HG03520 (cell line): ENCODE measurements around the gene KDM3A.

Source experiments
- ATAC-seq: cut with Tn5 transposase; IDR thresholded peaks from one replicate; pipeline ENCODE4 v1.9.1; 2021; ENCODE audit warnings: mild to moderate bottlenecking, moderate library complexity; ENCODE audit not compliant: unreplicated experiment

Gene KDM3A, protein sequence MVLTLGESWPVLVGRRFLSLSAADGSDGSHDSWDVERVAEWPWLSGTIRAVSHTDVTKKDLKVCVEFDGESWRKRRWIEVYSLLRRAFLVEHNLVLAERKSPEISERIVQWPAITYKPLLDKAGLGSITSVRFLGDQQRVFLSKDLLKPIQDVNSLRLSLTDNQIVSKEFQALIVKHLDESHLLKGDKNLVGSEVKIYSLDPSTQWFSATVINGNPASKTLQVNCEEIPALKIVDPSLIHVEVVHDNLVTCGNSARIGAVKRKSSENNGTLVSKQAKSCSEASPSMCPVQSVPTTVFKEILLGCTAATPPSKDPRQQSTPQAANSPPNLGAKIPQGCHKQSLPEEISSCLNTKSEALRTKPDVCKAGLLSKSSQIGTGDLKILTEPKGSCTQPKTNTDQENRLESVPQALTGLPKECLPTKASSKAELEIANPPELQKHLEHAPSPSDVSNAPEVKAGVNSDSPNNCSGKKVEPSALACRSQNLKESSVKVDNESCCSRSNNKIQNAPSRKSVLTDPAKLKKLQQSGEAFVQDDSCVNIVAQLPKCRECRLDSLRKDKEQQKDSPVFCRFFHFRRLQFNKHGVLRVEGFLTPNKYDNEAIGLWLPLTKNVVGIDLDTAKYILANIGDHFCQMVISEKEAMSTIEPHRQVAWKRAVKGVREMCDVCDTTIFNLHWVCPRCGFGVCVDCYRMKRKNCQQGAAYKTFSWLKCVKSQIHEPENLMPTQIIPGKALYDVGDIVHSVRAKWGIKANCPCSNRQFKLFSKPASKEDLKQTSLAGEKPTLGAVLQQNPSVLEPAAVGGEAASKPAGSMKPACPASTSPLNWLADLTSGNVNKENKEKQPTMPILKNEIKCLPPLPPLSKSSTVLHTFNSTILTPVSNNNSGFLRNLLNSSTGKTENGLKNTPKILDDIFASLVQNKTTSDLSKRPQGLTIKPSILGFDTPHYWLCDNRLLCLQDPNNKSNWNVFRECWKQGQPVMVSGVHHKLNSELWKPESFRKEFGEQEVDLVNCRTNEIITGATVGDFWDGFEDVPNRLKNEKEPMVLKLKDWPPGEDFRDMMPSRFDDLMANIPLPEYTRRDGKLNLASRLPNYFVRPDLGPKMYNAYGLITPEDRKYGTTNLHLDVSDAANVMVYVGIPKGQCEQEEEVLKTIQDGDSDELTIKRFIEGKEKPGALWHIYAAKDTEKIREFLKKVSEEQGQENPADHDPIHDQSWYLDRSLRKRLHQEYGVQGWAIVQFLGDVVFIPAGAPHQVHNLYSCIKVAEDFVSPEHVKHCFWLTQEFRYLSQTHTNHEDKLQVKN (N-terminal part only)

DNA sequence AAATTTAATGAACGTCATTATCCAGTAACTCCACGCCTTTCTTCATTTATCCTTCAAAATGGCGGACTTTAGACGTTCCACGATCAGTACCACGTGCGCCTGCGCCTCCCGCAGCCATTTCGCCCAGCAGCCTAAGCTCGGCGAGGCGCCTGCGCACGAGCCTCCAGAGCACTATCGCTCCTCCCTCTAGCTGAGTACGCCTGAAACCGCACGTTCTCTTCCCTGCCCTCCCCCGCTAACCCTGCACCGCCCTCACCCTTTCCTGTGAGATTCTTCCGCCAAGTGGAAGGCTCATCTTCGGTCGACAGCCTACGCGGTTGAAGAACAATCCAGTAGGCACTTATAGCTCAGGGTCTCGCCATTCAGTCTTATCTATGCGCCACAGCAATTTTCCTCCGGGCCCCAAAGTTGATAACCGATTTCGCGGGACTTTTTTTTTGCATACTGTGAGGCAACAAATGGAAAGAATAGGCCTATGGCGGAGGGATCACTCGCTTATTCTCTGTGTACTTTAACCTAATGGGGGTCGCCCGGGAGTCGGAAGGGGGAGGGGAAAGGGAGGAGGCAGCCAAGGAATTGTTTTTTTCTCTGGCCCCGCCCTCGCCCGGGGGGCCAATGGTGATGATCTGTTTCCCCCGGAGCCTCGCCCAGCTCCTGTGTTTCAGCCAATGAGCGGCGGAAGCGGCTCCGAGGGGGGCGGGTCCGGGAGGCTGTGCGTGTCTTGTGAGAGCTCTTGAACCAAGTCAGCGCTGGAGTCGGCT lies at the start of gene KDM3A:
TSS of gene KDM3A (plus strand) at position 741 of the 761 bp plus-strand sequence. CDS start 677 bp downstream, outside the sequence.
- peak; percentile 79 for ATAC-seq

DNA sequence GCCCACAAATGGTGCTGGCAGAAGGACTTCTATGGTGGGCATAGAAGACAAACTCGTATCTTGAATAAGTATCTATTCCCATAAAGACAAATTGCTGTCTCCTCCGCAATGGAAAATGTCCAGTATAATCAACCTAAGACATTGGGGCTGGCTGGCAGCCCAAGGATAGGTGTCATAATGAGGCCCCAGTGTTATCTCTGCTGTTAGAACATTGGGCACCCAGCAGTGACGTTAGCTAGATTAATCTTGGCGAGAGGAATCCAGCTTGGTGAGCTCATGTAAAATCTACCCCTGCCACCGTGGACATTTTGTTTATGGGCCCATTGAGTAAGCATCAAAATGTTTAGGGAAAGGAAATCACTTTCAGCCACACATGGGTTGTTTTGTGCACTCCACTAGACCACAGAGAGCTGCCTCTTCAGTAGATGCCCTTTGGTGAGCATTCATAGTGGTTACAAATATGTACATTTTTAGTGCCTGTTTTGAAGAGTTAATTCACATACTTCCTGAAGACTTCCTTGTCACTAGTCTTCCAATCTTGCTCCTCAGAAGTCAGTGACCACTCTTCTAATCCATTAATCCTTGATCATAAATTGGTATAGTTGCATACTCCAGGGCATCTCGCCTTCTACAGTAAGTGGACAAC lies 48.2 kb upstream of the KDM3A start:
- ATAC-seq: no peak

DNA sequence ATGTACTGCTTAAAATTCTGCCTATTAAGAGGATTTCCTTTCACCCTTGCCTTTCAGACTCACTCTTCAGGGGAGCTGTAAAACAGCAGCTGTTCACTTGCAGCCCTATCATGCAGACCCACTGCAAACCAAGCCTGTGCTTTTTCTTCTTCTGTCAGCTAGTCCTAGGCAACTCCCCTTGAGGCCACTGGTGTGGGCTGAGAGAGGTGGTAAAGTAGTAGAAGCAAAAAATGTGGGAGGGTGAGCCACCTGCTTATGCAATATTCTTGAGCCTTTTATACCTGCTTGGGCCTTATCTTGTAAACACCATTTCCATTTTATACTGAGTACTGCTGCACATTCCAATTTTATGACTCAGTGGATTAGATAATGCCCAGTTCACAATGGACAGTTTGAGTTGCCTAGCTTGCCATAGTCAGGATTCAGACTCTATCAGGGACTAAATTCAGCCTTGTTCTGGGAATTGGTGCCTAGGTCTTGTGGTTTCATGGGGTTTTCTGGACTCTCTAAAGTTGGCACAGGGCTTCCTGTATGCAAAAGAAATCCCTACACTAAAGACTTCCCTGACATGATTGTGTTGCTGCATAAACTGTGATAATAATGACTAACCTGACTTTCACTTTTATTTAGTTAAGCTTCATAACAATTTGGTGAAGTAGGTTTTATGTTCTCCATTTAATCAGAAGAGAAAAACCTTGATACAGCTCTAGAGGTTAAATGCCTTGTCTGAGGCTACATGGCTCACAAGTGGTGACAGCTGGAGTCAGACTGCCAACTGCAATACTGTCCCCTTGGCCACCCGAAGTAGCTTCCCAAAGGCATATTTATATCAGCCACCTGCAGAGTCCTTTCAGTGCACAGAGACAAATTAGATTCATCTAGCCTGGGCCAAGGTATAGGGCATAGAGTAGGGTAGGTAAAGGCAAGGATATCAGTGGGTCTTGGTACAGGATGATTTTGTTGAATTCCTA lies 47.4 kb upstream of the KDM3A start:
- no peak for ATAC-seq

DNA sequence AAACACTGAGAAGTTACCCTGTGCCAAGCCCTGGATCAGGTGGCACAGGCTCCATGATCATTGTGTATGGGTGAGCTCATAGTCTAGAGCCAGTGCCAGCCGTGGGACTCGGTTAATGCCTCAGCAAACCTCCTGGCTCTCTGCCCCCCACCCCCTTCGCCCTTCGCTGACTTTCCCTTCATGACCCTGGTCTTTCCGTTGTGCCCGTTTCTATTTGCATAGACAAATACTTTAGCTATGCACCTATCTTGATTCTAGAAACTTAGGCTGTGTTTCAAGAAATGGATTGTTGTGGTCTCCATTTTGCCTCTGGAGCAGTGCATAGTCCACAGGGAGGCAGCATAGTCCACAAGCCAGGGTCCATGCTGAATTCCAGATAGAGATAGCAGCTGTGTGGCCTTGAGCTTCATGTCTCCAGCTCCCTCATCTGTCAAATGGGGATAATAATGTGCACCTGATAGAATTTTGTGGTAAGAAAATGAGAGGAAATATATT lies 44.8 kb upstream of the KDM3A start:
- ATAC-seq: no peak

DNA sequence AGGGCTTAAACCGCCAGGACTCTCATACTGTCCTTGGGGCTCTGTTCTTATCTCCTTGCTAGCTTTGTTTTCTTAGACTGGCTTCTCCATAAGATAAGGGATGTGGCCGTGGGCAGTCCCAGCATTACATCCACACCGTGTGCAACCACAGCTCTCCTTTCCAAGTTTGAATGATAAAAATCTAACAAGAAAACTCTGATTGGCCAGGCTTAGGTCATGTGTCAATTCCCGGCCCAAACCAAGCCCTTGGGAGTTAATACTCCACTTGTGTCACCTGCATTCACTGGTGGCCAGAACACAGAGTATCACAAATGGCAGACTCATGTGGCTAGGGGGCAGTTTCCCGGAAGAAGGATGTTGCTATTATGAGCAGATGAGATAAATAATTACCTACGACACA lies 43.2 kb upstream of the KDM3A start:
- no peak for ATAC-seq

DNA sequence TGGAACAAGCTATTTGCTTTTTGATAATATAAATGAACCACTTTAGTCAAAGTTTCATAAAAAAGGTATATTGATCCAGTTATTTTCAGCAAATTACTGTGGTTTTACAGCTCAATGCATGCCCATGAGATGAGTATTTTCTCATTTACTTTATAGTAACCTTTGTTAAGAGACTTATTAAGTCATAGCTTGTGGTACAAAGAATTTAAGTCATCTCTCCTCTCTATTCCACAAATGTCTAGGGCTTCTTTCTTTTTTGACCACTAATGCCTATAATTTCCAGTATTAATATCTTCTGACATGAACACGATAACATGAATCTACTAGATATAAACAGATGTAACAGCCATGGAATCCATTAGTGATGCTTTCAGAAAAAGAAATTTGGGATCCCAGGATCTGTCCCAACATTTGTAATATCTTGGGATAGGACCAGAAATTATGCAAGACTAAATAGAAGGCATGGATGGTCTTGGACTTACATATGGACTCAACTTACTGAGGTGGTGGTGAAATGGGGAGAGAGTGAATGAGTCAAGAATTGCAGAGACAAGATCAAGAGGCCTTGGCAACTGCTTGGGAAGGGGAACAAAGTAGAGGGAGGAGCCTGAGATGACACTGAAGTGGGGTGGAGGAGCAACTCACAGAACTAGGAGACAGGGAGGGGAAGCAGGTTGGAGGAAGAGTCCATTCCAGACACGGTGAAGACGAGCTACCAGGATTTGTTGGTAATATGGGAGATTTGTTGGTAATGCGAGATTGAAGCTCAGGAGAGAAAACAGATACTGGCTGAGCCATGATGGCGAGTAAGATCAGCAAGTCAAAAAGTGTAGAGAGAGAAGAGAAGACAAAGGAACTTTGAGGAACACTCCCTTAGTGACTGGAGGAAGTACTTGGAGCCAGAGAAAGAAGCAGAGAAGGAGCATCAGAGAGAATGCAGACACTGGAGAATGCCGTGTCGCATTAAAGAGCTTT lies 42.4 kb upstream of the KDM3A start:
- no peak for ATAC-seq

DNA sequence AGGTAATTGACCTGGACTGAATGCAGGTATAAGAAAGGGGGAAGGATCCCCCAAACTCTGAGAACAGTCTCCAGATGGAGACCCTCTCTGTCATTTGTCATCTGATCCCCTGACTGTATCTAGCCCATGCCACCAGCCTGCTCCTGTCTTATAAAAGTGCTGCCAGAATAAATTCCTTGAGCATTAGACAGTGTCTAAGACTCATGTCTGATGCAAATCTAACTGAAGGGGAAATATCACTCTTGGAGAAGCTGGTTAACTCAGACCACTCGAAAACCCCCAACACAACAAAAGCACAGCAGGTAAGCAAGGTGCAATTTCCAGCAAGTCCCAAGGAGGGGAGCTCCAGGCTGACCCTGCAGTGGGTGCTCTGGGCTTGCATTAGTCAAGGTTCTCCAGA lies 40.9 kb upstream of the KDM3A start:
- ATAC-seq: no peak

DNA sequence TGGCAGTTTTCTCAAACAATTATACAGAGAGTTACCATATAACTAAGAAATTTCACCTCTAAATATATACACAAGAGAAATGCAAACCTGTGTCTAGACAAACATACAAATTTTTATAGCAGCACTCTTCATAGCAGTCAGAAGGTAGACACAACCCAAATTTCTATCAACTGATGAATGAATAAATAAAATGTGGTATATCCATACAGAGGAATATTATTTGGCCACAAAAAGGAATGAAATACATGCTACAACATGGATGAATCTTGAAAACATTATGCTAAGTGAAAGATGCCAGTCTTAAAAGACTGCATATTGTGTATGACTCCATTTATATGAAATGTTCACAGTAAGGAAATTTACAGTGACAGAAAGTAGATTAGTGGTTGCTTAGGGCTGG lies 30.6 kb upstream of the KDM3A start:
- no peak for ATAC-seq

DNA sequence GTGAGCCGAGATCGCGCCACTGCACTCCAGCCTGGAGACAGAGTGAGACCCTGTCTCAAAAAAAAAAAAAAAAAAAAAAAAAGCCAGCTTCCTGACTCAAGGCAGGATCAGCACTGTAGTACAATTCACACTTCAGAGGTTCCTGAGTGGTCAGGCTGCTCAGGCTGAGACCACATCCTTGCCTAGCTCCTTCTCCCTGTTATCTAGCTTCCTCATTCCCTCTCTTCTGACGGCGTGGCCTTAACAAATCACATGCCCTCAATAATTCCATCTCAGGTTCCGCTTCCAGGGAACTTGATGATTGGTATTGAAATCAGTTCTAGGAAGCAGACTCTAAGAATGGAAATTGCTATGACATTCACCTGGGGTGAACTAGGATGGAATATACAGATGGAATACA lies 29.8 kb upstream of the KDM3A start:
- ATAC-seq: no peak

DNA sequence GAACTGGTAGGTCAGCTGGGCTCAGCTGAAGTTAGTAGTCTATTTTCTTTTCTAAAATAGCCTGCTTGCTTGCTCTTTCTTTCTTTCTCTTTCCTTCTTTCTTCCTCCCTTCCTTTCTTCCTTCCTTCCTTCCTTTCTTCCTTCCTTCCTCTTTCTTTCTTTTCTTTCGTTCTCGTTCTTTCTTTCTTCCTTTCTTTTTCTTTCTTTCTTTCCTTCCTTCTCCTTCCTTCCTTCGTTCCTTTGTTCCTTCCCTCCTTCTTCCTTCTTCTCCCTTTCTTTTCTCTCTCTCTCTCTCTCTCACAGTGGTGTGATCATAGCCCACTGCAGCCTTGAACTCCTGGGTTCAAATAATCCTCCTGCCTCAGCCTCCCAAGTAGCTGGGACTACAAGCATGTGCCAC lies 29.2 kb upstream of the KDM3A start:
- no peak for ATAC-seq

DNA sequence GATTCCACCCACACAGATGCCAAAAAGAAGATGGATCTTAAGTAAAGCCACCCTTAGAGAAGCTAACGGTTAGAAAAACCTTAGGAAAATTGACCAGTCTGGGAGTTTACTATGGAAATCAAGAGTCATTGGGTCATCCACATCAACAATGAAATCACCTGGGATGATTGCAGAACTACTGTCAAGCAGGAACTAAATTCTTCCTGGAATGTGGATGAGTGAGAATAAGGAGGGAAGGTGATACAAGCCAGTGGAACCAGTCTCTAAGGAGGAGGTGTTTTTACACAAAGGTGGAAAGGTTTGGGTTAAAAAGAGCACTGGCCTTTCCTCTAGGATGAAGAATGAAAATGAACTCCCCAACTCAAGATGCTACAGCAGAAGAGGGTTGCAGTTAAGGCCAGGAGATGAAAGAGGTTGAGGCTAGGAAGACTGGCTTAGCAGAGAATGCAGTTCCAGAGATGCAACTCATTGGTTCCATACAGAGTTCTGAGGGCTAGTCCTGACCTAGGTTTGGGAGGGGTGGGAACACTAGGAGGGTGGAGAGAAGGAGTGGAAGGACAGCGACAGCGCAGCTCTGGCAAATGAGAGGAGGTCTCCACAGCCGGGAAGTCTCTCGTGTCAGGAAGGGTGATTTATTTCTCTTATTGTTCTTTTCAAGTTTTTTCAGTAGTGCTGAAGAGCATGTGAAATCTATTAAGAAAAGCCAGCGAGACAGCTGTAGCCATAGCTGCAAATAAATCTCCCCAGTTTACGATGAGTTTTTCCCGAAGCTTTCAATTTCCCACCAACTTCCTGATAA lies 27.7 kb upstream of the KDM3A start:
- no peak for ATAC-seq

DNA sequence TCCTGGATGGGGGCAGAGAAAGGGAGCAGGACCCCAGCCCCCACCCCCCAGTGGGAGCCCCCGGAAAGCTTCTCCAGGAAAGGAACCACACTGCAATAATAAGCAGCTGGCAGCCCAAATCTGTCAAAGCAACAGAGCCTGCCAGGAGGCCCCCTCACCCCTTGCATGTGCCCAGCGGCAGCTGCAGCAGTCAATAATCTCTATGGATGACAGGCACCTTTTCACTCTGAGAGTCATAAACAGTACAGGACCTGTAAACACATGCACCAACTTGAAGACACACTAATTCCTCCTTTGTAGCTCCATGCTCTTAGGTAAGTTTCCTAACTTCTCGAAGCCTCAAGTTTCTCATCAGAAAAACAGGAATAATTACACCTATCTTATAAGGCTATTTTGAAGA lies 26.2 kb upstream of the KDM3A start:
- ATAC-seq: no peak

DNA sequence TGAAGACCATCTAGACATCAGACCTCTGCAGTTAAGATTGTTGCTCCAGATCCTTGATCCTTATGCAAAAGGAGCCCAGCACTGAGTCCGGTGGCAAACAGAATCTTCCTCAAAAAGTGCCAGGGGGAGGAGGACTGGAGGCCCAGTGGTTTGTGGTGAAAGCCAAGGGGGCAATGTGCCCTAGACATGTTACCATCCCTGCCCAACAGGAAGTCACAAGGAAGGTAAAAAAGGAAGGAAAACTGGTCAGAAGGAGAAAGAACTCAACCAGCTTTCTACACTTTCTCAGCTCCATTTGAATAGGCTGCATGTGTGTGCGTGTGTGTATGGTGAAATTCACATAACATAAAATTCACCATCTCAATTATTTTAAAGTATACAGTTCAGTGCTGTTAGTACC lies 25.0 kb upstream of the KDM3A start:
- ATAC-seq: no peak

DNA sequence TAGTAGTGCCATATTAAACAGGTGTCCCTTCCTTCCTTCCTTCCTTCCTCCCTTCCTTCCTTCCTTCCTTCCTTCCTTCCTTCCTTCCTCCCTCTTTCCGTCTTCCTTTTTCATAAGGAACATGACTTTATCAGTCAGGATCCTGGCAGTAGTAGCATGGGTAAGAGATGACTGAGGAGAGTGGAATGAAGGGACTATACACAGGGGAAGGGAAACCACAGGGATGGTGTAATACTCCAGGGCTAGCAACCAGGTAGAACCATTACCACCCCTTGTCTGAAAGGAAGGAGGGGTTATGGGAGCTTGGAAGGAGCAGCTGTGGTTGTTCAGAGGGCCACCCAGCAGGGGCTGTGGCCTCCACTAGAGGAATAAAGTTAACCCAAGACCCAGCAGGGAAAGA lies 23.2 kb upstream of the KDM3A start:
- ATAC-seq: no peak

DNA sequence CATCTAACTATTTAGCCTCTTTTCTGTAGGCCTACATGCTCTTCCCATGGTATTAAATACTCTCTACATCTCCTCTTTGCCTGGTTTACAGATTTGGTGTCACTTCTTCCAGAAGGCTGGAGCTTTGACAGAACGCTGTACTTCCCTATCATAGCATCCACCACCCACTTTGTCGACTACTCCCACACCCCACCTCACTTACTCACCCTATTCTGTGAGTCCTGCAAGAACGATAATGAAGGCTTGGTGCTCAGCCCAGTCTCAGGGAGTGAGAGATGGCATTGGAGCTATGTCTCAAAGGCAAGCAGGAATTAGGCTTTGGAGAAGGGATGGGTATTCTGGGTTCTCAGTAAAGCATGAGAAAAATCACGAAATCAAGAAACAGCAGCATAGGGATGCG lies 20.3 kb upstream of the KDM3A start:
- ATAC-seq: no peak

DNA sequence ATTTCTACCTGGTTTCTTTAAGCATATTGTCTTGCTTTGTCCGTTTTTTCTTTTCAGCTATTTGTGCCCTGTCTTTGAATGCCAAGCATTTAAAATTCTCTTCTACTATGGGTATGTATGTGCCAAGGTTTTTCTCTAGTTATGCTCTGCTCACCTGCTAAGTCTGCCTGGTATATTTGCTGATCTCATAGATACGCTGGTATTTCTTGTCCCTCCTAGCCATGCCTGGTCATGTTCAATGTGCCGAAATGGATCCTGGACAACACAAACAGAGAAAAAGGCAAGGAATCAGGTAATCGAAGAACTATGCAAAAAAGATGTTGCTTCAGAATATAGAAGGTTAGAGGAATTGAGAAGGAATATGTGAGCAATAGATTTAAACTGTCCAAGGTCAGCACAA lies 14.9 kb upstream of the KDM3A start:
- no peak for ATAC-seq

DNA sequence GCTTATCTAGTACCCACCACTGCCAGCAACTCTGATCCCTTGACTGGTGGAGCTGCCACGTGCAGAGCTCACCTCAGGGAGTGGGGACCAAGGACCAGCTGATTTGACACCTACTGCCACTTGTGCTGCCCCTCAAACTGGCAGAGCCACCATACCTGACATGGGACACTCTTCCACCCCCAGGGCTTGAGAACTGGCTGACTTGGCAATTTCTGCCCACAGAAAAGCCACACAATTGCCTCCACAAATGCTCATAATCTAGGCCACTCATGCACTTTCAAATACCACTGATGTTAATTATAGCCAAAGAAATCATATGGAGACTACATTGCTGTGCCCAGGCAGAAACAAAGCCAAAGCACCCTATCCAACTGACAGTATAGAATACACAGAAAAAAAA lies 11.8 kb upstream of the KDM3A start:
- ATAC-seq: no peak
